DND-41 (cell line): Measurements from ENCODE around the gene TOGARAM1.

Experiments
- CTCF ChIP-seq: IDR thresholded peaks from 2 replicates; pipeline ENCODE4 v1.5.1; 2012; ENCODE audit warnings: borderline replicate concordance, low read length, moderate library complexity, mild to moderate bottlenecking; ENCODE audit not compliant: poor library complexity, severe bottlenecking; ENCODE audit errors: extremely low read depth
- EZH2 ChIP-seq: IDR thresholded peaks from 3 replicates; pipeline ENCODE4 v1.6.1; 2012; ENCODE audit warnings: borderline replicate concordance, low read depth, mild to moderate bottlenecking, moderate library complexity, low read length, inconsistent platforms; ENCODE audit not compliant: severe bottlenecking

- no peak for TF ChIP-seq CTCF
- TF ChIP-seq EZH2: no peak
These were observed 121.6 kb downstream of the TOGARAM1 start for GRCh38 chr14:45083617-45083975.
